GM19397 (cell line): ENCODE measurements around the gene ARHGAP24.
"Not testable (repeated sequence)": the region's sequence is repeated elsewhere in the genome, so short reads cannot be mapped to it uniquely, and the experiment has no call there.

Experiments used
- ATAC-seq: cut with Tn5 transposase; IDR thresholded peaks from one replicate; pipeline ENCODE4 v1.9.1; 2021; ENCODE audit warnings: mild to moderate bottlenecking, moderate library complexity; ENCODE audit not compliant: unreplicated experiment

Gene ARHGAP24

DNA sequence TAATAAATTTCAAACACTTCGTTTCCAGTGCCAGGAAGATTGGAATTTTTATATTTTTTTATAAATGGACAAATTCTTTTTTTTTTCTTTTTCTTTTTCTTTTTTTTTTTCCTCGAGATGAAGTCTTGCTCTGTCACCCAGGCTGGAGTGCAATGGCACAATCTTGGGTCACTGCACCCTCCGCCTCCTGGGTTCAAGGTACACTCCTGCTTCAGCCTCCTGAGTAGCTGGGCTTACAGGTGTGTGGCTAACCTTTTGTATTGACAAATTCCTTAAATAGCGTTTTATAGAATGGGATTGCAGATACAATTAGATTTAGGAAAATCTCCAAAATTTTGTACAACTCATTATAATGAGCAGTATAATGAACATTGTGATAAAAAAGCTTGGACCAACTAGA lies 328.9 kb downstream of the ARHGAP24 start:
- no peak for ATAC-seq

- no peak for ATAC-seq
Observed at GRCh38 chr4:85805891-85806290, 330.9 kb downstream of the ARHGAP24 start.

DNA sequence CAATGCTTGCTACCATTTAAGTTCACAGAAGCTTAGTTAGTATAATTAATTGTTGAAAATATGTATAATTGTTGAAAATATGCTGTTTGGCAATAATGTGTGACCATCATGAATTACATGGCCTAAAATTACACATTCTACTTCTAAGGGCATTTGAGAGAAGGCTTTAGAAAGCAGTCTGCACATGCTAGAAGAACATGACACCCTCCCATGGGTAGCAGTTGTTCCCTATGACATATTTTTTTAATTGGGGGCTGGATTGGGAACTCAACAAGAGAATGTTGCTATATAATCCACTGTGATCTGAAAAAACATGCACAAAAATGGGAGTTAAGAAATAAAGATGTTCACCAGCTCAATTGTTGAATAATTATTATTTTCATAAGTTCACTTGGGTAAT lies 331.4 kb downstream of the ARHGAP24 start:
- ATAC-seq = no peak

GRCh38 chr4:85807247-85807950 lies 332.4 kb downstream of the ARHGAP24 start:
- ATAC-seq = no peak

- ATAC-seq = no peak
Observed at GRCh38 chr4:85808104-85808503, 333.2 kb downstream of the ARHGAP24 start.

GRCh38 chr4:85808864-85809263 lies 333.9 kb downstream of the ARHGAP24 start:
- ATAC-seq = no peak

DNA sequence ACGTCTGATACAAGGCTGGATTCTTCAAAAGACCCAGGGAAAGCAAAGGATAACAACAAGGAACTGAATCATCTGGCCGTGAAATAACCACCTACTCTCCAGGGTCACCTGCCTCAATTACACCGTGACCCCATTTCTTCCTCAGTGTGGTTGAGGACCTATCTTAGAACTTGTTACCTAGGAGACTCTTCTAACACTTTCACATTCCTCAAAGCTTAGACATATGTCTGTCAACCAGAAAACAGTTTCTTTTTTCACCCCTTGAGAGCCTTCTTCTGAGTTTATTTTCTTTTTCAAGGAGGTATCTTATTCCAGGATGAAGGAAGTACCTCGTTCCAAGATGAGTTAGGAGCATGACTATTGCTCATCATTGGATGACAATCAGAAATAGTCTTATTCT lies 337.8 kb downstream of the ARHGAP24 start:
- ATAC-seq = no peak

DNA sequence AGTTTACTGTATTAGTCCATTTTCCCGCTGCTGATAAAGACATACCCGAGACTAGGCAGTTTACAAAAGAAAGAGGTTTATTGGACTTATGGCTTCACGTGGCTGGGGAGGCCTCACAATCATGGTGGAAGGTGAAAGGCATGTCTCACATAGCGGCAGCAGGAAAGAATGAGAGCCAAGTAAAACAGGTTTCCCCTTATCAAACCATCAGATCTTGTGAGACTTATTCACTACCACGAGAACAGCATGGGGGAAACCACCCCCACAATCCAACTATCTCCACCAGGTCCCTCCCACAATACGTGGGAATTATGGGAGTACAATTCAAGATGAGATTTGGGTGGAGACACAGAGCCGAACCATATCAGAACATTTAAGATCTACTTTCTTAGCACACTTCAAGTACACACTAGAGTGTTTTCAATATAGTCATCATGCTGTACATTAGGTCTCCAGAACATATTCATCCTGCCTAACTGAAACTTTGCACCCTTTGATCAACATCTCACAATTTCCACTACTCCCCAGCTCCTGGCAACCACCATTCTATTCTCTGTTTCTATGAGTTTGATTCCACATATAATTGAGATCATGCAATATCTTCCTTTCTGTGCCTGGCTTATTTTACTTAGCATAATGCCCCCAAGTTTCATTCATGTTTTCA lies 341.0 kb downstream of the ARHGAP24 start:
- no peak for ATAC-seq

DNA sequence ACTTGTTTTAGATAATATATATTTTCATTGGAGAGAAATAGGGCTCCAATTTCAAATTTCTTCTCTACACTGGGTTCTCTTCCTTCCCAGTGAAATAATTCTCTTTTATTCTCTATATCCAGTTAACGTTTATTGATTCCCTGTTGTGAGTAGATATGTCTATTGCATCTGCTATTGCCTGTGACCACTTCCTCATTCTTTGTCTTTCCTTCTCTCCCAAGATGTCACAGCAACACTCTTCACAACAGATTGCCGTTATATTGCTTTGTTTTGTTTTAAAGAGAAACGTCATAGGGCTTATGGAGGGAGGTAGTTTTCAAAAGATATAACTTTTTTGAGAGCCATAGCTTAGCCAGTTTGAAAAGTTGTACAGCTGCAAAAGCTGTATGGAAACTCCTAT lies 343.8 kb downstream of the ARHGAP24 start:
- ATAC-seq = no peak

GRCh38 chr4:85820101-85820500 lies 345.2 kb downstream of the ARHGAP24 start:
- ATAC-seq = not testable (repeated sequence)

DNA sequence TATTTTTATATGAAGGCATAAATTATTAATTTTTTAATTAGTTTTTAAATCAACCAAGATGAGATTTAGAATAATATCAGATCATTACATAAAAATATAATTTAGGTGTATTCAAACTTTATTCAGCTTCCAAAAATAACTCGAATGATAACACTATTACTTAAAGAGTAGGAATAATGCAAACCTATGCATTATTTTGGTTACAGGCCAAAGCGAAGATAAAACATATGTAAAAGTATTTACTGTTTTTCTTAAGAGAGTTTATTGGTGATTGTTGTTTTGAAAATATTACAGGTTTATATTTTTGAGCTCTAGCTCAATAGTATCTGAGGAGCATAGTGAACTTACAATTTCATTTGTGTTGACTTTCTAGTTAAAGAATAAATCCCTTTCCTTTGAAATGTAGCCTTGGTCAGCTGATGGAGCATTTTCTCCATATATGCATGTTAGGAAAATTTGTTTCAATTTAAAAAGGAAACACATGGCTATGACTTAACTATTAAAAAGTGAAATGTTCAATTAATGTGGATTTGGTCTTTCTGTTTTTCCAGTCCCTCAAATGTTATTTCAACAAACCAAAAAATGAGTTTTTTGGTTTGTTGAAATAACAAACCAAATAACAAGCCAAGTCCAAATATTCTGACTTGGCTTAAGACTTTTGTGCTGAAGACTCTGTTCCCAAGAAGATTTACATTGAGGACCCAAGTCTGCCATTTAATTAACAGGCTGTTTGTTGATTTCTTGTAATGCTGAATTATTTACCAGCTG lies 346.9 kb downstream of the ARHGAP24 start:
- no peak for ATAC-seq

GRCh38 chr4:85823295-85823694 lies 348.3 kb downstream of the ARHGAP24 start:
- no peak for ATAC-seq

- no peak for ATAC-seq
Observed at GRCh38 chr4:85824166-85824945, 349.4 kb downstream of the ARHGAP24 start.

GRCh38 chr4:85826060-85826678 lies 351.2 kb downstream of the ARHGAP24 start:
- peak; percentile 69 for ATAC-seq

DNA sequence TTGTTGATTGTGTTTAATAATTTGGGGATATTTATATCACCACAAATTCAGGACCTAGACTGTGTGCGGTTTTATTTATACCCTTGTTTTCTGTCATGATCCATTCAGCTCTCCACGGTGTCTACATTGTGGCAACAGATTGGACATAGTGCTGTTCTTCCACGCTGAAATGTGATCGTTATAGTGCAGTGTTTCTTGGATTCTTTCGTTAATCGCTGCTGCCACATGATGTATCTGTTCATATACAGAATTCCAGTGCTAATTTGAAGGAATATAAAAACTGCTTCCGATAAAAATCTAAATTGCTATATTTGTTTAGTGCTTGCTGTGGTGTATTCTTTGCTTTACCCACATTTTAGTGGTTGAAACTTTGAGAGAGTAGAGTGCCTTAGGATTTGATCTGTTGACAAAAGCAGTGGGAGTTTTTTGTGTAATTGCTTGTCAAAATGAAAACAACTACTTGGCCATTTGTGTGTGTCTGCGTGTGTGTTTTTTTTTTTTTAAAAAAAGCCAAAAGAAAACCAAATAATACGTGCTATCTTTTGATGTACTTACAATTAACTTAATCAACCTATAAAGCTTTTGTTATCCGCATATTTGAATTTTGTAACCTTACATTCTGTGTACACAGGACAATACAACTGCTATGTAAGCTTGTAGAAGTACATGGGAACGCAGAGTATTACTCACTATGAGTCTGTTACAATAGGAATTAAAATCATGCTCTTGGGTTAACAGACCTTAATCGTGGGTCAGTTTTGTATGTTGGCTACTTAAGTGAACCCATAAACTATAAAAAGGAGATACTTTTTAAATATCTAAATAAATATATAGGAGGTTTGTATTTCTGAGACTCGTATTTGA lies 353.3 kb downstream of the ARHGAP24 start:
- no peak for ATAC-seq

DNA sequence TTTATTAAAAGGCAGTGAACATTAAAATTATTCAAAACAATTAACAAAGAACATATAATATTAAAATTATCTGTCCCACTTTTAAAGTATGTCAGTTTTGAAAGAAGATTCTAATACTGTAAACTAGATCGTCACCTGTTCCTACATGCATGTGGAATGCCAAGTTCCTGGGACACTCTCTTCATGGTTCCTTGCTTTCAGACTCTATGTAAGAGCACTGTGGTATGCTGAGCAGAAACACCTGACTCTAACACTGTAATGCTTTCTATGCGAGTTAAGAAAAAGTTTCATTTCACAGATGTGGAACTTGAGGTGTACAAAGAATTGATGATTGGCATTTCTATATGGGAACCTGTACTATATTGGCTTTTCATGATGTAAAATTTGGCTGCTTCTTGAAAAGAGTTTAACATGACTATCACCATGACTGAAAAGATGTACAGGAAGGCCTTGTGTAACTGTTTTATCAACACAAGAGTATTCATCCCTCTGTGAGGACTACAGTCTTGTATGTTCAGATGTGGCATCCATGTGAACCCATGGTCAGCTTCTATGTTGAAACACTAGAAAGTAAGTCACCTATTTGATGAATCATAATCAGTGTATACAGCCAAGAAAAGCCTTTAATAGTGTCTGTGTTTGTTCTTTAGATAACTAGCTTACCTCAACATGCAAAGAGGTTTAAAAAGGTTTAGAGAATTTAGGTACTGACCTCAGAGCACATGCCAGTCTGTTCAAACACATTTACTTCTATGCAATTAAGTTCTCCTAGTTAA lies 354.5 kb downstream of the ARHGAP24 start:
- ATAC-seq = no peak

- ATAC-seq = no peak
Observed at GRCh38 chr4:85831647-85832046, 356.7 kb downstream of the ARHGAP24 start.

DNA sequence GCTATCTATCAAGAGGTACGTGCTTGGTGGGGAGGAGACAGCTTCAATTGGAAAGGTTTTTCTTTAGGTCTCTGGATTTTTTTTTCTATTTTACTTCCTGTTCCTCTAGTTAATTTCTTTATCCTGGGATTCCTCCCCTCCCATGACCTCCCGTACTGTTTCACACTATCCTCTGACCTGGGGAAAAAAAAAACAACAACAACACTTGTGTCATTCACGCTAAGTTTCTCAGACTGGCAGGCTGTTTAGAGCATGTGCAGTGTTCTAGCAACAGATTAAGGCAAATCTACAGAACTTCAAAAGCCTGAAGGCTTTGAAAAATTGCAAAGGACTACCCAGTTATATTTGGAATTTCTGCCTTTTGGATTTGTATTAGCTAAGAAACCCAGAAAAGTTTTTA lies 358.4 kb downstream of the ARHGAP24 start:
- no peak for ATAC-seq

- no peak for ATAC-seq
Observed at GRCh38 chr4:85834934-85835333, 360.0 kb downstream of the ARHGAP24 start.
